Ammon's horn (tissue), 1 donor: ENCODE data around the gene TMEM45B.
A peak's percentile ranks its signal among the peaks of the same experiment; 100 is the strongest.
"Not testable (repeated sequence)": the region's sequence is repeated elsewhere in the genome, so short reads cannot be mapped to it uniquely, and the experiment has no call there.

Experiments used
- DNase-seq: peaks from one replicate; pipeline ENCODE4 v3.0.0-alpha.2; 2016; ENCODE audit warnings: low spot score

Gene TMEM45B

DNA sequence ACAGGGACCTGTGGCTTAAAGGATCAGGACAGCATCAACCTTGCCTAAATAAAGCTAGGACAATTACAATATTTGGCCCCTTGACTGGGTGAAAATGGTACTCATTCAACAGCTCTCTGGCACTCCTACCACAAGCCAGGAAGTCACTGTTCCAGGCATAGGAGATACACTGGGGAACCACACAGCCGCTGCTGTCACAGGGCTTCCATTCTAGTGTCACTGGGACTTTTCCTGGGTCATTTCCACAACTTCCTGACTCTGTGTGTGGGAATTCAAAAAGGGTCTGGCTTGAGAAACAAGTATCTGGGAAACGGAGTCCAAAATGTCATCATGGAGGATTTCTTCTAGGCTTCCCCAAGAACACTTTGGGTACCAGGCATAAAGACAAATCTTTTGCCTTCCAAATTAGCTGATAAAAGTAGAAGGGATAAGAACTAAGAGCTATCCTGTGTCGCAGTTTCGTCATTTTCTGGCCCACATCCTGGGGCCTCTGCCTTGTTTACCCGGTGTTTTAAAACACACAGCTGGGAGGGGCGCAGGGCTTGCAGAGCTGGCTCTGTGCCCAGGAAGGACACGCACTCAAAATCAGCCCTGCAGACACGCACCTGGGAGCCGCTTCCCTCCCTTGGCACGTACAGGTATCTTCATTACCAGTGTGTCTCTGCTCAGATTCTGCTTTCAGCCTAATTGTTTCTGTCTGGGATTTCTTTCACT, 38.0 kb downstream of the TMEM45B start:
- no peak for DNase-seq

DNA sequence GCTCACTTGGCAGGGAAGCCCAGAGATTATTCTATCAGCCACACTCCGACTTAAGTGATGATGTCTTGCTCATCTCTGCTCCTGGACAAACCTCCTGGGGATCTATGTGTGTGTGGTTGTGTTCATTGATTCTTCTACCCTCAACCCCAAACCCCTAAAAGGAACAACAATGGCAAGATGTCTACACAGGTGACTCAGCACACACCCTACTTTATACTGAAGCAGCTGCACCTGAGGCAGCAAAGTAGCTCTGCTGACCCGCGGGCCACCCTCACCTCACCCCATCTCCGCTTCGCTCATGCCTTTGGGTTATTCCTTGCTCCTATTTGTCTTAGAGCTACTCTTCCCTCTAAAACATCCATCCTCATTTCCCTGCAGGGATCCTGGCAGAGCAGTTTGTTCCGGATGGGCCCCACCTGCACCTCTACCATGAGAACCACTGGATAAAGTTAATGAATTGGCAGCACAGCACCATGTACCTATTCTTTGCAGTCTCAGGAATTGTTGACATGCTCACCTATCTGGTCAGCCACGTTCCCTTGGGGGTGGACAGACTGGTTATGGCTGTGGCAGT, 38.7 kb downstream of the TMEM45B start:
- DNase-seq: no peak

DNA sequence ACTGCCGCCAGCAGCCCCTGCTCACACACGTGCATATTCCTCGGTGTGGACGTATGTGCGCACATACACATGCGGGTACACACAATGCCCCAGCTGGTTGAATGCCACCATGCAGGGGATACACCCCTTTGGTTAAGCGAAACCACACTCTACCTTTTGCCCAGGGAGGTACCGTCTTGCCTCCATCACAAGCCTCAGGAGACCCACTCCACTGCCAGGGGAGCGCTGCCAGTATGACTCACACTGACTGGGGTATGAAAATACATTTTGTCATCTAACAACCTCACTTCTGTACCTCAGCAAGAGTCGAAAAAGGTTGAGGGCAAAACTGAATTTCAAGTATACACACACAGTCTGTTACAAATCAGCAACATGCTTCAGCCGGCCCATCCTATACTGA, 39.4 kb downstream of the TMEM45B start:
- no peak for DNase-seq

DNA sequence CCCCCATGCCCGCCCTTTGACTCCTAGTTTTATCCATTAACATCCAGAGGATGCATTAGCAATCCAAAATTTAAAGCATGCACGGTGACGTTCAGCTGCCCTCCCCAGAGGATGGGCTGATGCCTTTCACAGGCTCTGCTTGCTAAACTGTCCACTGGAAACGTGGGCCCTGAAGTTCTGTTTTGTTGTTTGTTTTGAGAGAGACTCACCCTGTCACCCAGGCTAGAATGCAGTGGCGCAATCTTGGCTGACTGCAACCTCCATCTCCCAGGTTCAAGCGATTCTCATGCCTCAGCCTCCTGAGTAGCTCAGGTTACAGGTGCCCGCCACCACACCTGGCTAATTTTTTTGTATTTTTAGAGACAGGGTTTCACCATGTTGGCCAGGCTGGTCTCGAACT, 40.4 kb downstream of the TMEM45B start:
- DNase-seq: no peak

DNA sequence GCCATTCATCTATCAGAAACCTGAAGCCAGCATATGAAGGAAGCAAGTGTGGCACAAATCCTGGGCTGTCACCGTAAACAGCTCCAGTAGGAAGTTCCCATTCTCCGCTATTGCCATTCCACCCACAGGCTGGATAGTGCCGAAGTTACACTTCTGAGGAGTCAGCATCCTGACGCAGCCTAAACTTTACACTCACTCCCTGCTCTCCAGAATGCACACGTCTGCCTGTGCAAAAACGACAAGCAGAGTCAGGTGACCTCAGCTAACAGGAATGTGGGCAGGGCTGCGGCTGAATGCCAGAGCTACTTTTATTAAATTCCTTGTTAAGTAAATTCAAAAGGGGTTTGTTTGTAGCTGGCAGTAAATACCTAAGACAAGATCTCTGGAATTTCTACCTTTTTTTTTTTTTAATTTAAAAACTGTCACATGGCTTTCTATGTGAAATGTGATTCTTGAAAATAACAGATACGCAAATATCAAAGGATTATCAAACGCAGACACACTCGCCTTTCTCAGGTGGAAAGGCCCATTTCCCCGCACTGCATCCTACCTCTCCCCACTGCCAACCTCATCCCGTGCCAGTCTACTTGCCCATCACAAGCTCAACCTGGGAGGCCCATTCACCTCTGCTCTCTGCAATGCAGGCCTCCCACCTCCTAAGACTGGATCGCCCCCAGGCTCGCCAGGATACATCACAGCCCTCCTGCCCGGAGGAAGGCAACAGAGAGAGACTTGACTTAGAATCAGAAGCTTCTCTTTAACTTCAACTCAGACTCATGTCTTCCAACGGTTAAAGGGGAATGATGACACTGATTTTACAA, 46.3 kb downstream of the TMEM45B start:
- DNase-seq: peak; percentile 18

DNA sequence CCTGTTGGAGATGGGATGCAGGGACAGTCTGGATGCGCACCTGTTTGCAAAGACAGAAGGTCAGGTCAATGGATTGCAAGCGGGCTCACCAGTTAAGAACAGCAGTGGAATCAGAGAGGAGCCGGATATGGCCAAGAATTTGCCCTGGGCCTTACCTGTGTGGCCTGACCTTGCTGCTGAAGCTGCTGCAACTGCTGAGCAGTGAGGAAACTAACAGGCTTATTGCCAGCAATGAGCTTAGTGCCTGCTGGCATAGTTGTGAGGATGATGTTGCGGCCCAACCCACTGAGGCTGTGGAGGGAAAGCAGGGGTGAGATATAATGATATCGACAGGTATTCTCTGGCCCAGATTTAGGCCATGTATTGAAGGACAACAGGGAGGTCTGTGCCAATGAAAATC, 49.2 kb downstream of the TMEM45B start:
- no peak for DNase-seq

DNA sequence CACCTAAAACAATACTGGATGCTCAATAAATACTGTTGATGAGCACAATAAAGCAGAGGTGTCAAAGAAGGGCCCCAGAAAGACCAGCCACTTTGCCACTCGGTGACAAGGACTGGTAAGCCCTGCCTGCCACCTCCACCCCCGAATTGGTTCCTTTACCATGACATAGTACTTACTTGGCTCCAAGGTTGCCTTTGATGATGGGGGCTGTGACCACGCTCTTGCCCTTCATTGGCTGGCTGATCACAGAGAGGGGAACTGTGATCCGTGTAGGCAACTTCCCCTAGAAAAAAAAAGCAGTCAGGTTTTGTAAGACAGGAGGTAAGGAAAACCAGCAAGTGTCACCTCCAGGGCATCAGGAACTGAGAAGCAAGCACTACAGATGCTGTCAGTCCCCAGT, 50.1 kb downstream of the TMEM45B start:
- no peak for DNase-seq

DNA sequence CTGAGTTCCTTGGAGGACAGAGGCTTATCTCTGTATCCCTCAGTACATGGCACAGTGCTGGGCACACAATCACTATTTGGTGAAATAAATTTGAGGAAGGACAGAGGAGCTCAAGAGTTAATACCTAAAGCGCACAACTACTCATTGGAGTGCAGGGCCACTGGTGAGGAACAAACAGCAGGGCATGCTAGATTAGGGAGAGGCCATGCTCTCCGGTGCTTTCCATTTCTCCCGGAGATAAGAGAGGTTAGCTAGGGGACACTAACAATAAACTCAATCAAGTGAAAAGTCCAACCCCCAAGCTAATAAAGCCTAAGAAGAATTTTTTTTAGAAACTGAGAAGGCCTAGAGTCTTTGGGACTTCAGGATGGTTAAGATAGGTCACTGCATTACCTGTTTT, 50.7 kb downstream of the TMEM45B start:
- DNase-seq: no peak

DNA sequence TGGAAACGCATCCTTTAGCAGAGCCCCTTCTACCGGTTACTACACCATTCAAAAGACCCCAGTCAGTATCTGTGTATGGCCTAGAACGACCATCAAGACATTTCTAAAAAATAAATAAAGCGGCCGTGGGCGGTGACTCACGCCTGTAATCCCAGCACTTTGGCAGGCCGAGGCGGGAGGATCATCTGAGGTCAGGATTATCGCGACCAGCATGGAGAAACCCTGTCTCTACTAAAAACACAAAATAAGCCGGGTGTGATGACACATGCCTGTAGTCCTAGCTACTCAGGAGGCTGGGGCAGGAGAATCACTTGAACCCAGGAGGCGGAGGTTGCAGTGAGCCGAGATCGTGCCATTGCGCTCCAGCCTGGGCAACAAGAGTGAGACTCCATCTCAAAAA, 53.0 kb downstream of the TMEM45B start:
- DNase-seq: not testable (repeated sequence)

DNA sequence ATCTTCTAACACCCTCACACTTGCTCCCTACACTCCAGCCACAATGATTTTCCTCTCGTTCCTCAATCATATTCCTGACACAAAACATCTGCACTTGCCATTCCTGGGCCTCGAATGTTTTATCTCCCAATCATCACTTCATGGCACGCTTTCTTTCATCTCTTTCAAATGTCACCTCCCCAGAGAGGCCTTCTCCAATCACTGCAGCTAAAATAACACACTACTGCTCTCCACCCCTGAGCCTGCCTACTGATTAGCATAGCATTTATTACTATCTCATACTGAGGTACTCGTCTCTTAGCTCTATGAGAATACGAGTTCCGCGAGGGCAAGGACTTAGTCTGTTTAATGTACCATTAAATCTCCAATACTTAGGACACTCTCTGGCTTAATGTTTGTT, 56.3 kb downstream of the TMEM45B start:
- DNase-seq: no peak

DNA sequence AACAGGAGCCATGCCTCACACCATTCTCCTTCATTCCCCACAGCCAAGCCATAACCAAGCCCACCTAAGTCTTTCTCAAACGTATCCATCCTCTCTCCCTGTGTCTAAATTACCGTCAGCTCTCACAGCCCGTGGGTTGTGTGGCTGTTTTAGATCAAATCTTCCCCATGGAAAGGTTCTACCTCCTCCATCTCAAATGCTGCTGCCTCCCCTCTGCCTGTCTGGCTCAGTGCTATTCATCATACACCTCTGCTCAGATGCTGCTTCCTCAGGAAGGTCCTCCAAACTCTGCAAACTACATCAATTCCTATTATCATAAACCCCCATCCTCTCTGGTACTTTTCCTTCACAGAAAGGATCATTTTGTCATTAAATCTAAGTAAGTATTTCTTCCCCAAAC, 64.7 kb downstream of the TMEM45B start:
- no peak for DNase-seq

DNA sequence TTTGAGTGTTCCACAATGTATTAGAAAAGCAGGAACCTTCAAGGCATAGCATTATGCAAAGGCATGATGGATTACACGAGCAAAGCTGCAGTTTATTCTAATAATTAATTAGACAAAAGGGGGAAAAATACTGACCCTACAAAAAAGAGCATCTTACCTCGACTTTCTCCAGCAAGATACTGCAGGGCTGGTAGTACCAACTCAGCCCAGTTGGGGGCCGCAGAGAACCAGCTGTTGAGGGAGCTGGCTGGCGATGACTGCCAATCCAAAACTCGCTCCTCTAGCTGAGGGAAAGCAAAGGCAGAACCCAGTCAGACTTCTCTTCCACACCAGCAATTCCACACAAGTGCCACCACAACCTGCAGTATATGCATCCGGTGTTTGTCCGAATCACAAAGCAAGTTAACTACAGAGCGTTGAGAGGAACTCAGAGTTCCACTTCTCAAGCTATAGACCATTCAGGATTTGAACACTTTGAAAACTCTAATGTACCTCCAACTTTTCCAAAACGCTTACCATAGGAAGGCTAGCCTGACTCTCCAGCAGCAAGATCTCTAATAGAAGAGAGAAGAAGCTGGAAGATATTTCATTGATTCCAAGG, 66.0 kb downstream of the TMEM45B start:
- no peak for DNase-seq

DNA sequence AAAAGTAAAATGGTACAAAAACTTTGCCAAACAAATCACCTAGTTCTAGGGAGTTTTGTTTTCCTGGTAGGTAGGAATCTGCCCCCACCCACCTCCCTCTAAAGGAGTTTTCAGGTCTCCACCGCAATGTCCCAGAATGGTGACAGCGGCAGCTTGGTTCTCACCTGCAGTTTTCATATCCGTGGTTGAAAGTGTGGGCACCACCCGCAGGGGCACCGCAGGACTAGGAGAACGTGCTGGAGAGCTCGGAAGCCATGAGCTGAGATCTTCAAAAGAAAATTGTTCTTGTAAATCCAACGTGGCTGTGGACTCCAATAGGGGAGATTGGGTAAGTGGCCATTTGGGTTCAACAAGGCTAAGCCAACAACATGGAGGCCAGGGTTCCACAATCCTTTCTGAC, 68.9 kb downstream of the TMEM45B start:
- DNase-seq: no peak

DNA sequence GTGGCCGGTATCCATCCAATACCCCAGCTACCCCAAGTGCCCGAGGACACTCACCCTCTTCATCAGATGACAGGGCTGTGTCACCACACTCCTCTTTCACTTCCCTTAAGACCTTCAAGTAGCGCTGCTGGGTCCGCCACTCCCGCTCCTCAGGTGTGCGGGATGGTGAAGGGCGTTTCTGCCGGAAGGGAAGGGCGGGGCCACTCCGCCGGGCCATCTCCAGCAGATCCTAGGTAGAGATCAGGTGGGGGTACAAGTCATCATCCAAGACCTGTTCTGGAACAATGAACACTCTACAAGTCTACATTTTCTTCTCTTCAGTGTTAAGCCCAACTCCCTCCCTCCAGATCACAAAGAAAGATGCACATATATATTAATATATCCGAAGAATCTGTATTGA, 69.7 kb downstream of the TMEM45B start:
- DNase-seq: no peak

DNA sequence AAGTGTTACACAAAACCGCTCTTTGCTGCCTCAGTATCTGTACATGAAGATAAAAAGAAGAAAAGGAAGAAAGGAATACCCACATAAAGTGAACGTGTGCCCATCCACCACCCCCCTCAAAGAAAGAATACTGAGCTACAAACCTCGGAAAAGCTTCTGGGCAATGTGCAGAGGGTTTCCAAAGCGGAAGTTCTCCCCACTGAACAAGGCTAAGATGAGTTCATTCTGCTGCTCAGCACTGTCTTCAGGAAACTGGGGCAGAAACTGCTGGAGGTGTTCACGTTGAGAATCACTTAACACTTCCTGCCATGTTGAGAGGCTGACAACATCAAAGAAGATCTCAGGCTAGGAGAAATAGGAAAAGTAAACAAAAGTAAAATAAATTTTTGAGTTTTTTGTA, 72.8 kb downstream of the TMEM45B start:
- no peak for DNase-seq

DNA sequence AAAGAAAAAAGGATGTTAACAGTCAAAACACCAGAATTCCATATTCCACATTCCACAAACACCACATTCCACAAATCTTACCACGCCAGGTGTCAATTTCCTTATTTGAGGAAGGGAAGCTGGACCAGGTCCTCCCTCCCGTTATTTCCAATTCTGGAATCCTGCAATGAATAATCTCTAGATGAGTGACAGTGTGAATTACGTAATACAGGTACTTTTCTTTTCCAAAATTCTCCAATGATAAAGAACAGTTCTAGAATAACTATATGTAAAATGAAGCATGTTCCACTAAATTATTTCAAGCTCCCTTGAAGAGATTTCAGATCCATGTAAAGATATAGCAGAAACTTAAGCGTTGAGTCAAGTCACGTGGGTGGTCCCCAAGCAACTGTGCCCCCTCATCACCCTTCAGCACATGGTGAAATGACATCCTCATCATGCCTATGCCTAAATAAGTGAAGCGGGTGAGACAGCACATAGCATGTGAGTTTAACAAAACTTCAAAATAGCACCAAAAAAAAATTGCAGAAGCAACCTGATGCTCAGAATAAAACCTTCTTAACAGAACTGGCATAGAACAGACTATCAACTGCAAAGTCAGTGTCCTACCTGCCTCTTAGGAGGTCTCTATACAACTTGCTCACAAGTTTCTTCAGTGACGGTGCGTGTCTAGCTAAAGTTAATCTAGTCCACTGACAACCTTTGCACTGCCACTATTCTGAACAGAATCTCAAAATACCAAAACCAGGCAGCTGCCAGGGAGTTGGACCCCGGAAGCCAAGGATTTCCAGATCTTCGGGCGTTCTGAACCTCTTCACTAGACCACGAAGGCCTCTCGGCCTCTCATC, 78.9 kb downstream of the TMEM45B start:
- DNase-seq: no peak

DNA sequence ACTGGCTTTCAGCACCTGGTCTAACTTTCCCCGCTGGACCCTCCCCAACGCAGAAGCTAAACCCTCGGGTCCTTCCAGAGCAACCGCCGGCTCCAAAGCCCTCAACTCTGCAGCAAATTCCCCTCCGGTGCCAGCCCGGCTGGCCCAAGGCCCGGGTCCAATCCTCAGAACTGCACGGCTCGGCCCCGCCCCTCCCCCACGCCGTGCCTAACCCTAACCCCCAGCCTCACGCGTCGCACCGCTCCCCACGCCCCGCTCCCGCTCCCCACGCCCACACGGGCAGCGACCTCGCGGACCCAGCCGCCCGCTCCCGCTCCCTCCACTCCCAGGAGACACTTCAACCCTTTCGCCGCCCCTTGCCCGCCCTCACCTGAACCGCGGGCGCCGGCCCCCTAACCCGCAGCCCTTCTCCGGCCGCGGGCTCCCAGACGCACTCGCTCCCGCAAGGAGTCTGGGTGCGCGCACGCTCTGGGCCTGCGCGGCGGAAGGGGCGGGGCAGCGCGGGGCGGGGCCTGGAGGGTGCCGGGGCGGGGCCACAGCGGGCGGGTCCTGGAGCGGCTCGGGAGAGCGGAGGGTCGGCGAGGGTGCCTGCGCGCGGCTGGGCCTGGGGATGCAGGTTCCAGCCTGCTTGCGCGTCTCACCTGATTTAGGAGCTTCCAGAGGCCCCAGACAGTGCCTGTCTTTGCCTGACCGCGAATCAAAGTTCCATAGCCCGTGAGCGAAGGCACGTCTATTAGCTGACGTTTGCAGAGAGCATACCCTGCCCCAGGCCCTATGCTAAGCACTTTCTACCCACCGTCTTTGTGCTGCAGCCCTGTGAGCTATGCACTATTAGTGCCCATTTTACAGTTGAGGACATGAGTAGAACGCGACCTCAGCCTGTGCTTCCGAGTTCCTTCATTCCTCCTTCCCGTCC, 79.7 kb downstream of the TMEM45B start, which contains the start of gene NFRKB:
TSS of gene NFRKB (minus strand) at position 453 of the 916 bp plus-strand sequence. CDS start 2,729 bp downstream, outside the sequence.
- peak; percentile 85 for DNase-seq

DNA sequence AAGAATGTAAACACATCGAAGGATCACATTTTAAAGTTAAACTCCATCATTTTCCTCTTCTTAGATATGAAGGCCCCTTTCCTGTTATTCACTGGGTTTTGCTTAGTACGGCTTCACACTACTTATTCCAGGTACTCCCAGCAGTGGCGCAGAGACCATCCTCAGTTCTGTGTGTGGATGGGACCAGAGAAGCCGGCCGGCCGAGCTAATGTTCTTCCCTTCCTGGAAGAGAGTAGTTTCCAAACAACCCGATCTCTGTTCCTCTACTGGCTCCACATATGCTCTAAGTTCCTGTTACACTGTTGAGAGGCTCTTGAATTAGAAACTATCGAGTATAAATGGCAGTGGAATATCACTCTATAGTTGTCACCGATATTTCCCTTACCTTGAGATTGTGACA, 80.4 kb downstream of the TMEM45B start:
- no peak for DNase-seq

DNA sequence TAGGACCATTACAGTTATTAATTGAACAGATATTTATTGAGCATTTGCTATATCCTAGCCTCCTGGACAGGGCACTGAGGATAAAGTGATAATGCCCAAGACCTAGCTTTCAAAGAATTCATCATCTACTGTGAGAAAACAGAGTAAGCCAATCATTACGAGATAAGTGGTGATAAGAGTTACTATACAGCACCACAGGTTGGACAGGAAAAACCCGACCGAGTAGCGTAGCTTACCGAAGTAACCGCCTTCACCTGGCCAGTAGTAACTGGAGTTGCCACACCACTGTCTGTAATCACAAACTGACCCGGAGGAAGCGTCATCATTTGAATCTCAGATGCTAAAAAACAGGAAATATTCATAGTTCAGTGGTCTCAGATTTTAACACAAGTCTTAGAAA, 89.8 kb downstream of the TMEM45B start:
- DNase-seq: no peak
